Activated naive CD8-positive, alpha-beta T cell treated with anti-CD3 and anti-CD28 coated beads, Interleukin-2, amount 50 U/mL, for 16 hours (primary cell): ENCODE data around the gene ZNF775.

Source experiments
- DNase-seq: peaks from one replicate; pipeline ENCODE4 v3.0.0-alpha.2; 2020; ENCODE audit warnings: low read depth, low spot score

Gene ZNF775

GRCh38 chr7:150412518-150413488 is 33.7 kb downstream of the ZNF775 start:
- no peak for DNase-seq

- no peak for DNase-seq
Measured at GRCh38 chr7:150413640-150414081, 34.5 kb downstream of the ZNF775 start.

- no peak for DNase-seq
Measured at GRCh38 chr7:150415161-150416153, 36.3 kb downstream of the ZNF775 start.

- no peak for DNase-seq
Measured at GRCh38 chr7:150417239-150417638, 38.1 kb downstream of the ZNF775 start.

GRCh38 chr7:150417863-150418262 is 38.7 kb downstream of the ZNF775 start:
- DNase-seq: no peak

- no peak for DNase-seq
Measured at GRCh38 chr7:150420242-150420641, 41.1 kb downstream of the ZNF775 start.

- DNase-seq: peak; percentile 73
Measured at GRCh38 chr7:150420987-150421674, 42.0 kb downstream of the ZNF775 start.

- no peak for DNase-seq
Measured at GRCh38 chr7:150421831-150422230, 42.7 kb downstream of the ZNF775 start.

- DNase-seq: no peak
Measured at GRCh38 chr7:150425670-150426069, 46.5 kb downstream of the ZNF775 start.

- DNase-seq: no peak
Measured at GRCh38 chr7:150428671-150429451, 49.7 kb downstream of the ZNF775 start.

- DNase-seq: no peak
Measured at GRCh38 chr7:150429699-150430098, 50.6 kb downstream of the ZNF775 start.

GRCh38 chr7:150430465-150431085 is 51.4 kb downstream of the ZNF775 start:
- DNase-seq: no peak

GRCh38 chr7:150431839-150432658 is 52.9 kb downstream of the ZNF775 start:
- no peak for DNase-seq

GRCh38 chr7:150432915-150433892 is 54.1 kb downstream of the ZNF775 start:
- DNase-seq: no peak

GRCh38 chr7:150434240-150434639 is 55.1 kb downstream of the ZNF775 start:
- DNase-seq: no peak

GRCh38 chr7:150435047-150435389 is 55.9 kb downstream of the ZNF775 start:
- DNase-seq: no peak

GRCh38 chr7:150435390-150436073 is 56.4 kb downstream of the ZNF775 start:
- DNase-seq: no peak

GRCh38 chr7:150439967-150440366 is 60.8 kb downstream of the ZNF775 start:
- DNase-seq: no peak
